Body of pancreas (tissue), 4 donors: Measurements from ENCODE around the gene AXL.

Experiments used
- CTCF ChIP-seq, 7 experiments: fragments of 450-650 bp in 4 of 7; fragments of 200-600 bp in 3 of 7; sonication (generic) in 3 of 7; IDR thresholded peaks; one replicate each; pipeline ENCODE4 v1.5.1; 2016 to 2019; ENCODE audit warnings: antibody characterized with exemption in 7 of 7
- POLR2A ChIP-seq, 3 donors: fragments of 450-650 bp; IDR thresholded peaks; one replicate each; pipeline ENCODE4 v1.6.1; 2016; ENCODE audit warnings: antibody characterized with exemption in 3 of 3, mild to moderate bottlenecking in 2 of 3

- TF ChIP-seq CTCF (IDR thresholded peaks at IDR 0.05) (no peak), POLR2A (IDR thresholded peaks at IDR 0.05) (no peak)
Observed at GRCh38 chr19:41228486-41228885, 9.5 kb downstream of the AXL start.
